D721Med (cell line): ENCODE results near the gene LAMA3.

ENCODE experiments used
- DNase-seq: peaks from one replicate; pipeline ENCODE4 v3.0.0; 2011; ENCODE audit warnings: low spot score; ENCODE audit not compliant: insufficient read length
- FAIRE-seq: peaks from 2 replicates; lab custom pipeline; 2011; peaks lifted over from hg19 to GRCh38; lab: Jason Lieb, UNC
- TF ChIP-seq, protein P1 (sequence below): IDR thresholded peaks from 2 replicates; pipeline ENCODE4 v1.5.1; 2012; ENCODE audit warnings: mild to moderate bottlenecking, control low read depth; ENCODE audit not compliant: insufficient read depth; ENCODE audit errors: missing control alignments

Gene LAMA3

DNA sequence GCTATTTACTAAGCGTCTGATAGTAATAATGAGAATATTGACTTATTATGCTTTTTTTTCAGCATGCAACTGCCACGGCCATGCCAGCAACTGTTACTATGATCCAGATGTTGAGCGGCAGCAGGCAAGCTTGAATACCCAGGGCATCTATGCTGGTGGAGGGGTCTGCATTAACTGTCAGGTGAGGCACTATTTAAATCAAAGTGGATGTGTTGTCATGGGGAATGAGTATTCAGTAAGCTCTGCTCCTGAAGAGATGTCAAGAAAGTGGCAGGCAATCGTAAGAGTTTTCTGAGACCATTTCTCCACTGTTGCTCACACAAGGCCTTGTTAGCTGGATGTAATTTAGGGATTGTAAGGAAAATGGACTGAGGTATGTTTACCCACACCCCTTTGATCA lies 74.1 kb downstream of the LAMA3 start:
- TF ChIP-seq, protein P1, sequence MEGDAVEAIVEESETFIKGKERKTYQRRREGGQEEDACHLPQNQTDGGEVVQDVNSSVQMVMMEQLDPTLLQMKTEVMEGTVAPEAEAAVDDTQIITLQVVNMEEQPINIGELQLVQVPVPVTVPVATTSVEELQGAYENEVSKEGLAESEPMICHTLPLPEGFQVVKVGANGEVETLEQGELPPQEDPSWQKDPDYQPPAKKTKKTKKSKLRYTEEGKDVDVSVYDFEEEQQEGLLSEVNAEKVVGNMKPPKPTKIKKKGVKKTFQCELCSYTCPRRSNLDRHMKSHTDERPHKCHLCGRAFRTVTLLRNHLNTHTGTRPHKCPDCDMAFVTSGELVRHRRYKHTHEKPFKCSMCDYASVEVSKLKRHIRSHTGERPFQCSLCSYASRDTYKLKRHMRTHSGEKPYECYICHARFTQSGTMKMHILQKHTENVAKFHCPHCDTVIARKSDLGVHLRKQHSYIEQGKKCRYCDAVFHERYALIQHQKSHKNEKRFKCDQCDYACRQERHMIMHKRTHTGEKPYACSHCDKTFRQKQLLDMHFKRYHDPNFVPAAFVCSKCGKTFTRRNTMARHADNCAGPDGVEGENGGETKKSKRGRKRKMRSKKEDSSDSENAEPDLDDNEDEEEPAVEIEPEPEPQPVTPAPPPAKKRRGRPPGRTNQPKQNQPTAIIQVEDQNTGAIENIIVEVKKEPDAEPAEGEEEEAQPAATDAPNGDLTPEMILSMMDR, result no peak
- no peak for FAIRE-seq
- DNase-seq, result no peak

GRCh38 chr18:23765931-23766330 lies 76.7 kb downstream of the LAMA3 start:
- DNase-seq (no peak), FAIRE-seq (no peak)
- TF ChIP-seq, protein P1, result no peak

- no peak for DNase-seq
- FAIRE-seq, result no peak
- TF ChIP-seq, protein P1, result no peak
Observed at GRCh38 chr18:23772327-23773024, 83.2 kb downstream of the LAMA3 start.

DNA sequence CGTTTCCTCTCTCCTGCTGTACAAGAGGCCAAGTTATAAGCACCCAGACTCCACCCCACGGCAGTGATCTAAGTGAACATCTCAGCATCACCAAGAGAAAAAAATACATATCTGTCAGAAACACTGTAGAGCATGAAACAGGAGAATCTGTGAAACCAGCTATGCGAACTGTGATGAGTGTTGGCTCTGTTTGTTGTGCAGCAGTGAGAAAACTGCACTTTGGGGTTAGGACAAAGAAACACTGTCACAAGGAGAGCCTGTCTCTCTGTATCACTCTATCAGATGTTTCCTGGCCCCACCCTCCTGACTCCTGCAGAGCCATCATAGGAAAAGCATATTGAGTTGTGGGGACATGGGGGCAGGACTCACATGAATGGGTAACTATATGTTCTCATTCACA lies 87.1 kb downstream of the LAMA3 start:
- TF ChIP-seq, protein P1, result no peak
- FAIRE-seq, result no peak

GRCh38 chr18:23778828-23779227 lies 89.6 kb downstream of the LAMA3 start:
- DNase-seq (no peak), FAIRE-seq (no peak)
- TF ChIP-seq, protein P1, result no peak

More for the DNA sequence above, 87.1 kb downstream of the LAMA3 start:
- no peak for DNase-seq

GRCh38 chr18:23779696-23780303 lies 90.5 kb downstream of the LAMA3 start:
- TF ChIP-seq, protein P1, result no peak
- FAIRE-seq (no peak), DNase-seq (no peak)

DNA sequence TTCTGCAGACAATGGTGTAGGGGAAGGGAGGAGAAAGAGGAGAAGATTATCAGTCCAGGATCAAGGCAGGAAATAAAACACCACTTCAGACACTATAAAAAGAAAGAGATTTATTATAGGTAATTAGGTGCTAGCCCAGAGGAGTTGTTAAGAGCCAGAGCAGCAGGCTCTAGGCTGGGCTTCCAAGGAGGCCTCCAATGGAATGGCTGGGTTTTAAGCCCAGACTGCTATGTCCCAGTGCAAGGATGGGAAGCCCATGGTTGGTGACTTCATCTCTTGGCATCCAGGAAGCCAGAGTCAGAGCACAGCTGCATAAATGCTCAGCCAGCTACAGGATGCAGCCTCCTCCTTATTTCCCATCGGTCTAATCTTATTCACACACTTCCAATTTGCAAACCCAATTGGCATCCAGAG lies 95.6 kb downstream of the LAMA3 start:
- TF ChIP-seq, protein P1, result no peak
- FAIRE-seq (no peak), DNase-seq (no peak)
